Pons (tissue), 1 donor: ENCODE results near the gene POU2F2.

ENCODE experiments used
- DNase-seq: peaks from one replicate; pipeline ENCODE4 v3.0.0-alpha.2; 2016; ENCODE audit warnings: low spot score

The POU2F2 gene

DNA sequence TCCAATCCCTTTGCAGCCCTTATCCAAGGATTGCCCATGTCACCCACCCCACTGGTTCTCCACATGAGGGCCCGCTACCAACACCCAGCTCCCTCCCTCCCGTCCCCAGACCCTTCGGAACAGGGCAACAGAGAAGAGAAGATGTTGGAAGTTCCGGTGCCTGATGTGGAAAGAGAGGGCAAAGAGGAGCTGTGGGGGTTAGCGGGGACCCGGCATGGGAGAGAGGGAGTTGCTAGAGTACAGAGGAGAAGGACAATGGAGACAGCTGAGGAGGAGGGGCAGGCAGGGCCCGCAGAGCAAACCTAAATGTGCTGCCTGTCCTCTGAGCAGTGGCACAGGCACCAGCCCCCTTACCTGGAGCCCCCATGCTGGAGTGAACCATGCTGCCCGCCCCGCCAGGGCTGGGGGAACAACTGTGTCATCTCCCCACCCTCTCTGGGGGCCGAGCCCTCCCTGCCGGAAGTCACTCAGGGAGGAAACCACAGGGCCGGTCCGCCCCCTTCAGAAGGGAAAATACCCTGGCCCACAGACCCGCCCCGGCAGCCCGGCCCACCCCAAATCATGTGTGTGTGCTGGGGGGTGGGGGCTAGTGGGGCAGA is at the start of gene POU2F2:
TSS of gene POU2F2 (minus strand) at position 417 of the 599 bp plus-strand sequence. CDS start at position 382, 35 bp downstream.
- DNase-seq: peak; percentile 45

DNA sequence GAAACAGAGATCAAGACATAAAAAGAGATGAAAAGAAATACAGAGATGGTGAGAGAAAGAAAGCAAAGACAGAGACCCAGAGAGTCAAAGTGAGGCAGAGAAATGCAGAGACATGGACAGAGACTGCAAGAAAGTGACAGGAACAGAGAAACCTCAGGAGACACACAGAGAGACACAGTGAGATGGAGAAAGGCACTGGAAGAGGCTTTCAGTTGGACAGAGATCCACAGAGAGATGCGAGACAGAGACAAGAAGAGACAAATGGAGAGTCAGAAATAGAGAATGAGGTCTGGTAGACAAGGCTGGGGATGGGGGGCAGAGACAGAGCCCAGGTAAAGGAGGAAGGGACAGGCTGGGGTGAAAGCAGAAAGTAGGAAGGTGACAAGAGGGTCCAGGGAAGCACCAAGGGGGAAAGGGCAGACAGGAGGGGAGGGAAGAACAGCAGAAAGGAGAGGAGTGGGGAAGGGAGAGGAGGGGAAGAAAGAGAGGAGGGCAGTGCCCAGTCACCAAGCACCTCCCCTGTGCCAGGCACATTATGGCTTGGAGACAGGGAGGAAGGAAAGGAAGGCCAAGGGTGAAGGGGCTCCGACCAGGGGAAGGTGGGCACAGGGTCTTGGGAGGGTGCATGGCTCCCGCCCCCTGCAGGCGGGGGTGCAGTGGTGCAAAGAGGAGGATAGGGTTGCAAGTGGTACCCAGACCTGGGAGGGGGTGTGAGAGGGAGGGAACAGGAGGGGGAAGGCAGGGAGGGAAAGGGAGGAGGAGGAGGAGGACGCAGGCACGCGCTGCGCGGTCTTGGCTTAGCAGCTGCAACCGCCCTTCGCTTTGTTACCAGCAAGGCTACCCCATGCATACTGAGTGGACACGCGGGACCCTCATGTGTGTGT is 46.8 kb upstream of the POU2F2 start:
- no peak for DNase-seq

DNA sequence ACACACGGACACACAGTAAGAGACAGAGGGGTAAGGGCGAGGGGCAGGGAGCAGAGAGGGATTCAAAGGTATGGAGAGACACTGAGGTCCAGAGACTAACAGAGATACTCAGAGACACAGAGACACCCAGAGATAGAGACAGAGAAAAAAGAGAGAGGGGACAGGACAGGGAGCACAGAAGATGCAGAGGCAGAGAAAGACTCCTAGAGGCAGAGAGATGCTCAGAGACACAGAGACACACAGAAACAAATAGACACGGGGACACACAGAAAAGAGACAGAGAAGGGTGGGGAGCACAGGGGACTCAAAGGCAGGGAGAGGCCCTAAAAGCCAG is 45.4 kb upstream of the POU2F2 start:
- no peak for DNase-seq

DNA sequence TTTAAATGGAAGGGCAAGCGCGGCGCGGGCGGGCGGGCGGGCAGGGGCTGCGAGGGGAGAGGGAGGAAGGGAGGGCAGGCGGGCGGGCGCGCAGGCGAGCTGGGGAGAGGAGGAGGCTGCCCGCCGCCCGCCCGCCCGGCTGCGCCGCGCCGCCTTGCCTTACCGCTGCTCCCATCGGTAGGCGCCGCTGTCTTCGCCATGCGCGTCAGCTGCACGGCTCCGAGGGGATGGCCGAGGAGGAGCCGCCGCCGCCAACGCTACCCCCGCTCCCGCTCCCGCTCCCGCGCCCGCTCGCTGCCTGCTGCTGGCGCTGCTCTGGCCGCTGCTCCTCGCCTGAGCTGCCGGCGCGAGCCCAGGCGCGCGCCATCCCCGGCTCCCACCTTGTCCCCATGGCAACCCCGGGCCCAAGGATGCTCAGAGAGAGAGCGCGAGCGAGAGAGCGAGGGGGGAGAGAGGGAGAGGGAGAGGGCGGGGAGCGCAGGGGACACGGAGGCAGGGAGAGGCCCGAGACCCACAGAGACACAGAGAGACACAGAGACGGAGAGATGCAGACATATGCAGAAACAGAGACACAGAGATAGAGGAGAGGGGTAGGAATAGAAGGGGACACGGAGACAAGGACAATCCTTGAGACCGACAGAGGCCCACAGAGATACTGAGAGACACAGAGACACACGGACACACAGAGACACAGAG is 44.9 kb upstream of the POU2F2 start:
- peak; percentile 29 for DNase-seq

DNA sequence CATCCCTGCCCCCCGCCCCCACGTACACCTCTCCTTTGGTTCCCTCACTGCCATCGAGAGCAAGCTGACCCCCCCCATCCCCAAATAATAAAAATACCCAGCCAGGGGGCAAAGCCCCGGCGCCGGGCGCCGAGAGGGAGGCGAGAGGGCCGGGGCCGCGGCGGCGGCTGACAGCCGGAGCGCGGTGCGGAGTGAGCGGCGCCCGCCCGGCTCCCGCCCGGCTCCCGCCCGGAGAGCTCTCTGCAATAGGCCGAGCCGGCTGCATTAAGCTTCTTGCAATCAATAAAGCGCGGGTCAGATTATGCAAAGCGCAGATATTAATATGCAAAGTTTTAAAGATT is 44.4 kb upstream of the POU2F2 start:
- DNase-seq: no peak

DNA sequence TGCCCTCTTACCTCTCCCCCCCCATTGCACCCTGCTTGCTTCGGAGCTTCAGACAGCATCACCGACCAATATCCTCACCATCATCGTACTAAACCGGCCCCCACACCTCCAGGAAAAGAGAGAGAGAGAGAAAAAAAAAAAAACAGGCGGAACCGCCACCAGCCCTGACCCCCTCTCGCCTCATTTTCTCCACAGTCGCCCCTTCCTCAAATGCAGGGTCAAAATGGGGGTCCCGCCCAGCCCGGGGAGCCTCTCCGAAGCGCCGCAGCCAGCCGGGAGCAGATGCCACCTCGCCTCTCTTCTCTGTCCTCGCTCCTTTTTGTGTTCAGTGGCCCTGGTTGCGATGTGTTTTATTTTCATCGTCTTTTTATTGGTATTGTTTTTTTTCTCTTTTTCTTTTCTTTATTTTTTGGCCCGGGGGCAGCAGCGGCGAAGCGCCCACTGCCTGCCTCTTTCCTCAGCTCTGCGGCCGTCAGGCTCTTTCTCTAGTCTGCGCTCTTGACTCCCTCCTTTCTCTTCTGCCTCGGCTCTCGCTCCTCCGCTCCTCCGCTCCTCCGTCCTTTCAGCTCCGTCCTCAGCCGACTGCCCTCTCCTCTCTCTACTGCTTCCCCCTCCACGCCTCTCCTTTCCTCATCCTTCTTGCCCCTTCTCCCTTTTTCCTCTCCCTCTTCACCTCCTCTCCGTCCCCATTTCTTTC is 43.9 kb upstream of the POU2F2 start:
- DNase-seq: no peak

DNA sequence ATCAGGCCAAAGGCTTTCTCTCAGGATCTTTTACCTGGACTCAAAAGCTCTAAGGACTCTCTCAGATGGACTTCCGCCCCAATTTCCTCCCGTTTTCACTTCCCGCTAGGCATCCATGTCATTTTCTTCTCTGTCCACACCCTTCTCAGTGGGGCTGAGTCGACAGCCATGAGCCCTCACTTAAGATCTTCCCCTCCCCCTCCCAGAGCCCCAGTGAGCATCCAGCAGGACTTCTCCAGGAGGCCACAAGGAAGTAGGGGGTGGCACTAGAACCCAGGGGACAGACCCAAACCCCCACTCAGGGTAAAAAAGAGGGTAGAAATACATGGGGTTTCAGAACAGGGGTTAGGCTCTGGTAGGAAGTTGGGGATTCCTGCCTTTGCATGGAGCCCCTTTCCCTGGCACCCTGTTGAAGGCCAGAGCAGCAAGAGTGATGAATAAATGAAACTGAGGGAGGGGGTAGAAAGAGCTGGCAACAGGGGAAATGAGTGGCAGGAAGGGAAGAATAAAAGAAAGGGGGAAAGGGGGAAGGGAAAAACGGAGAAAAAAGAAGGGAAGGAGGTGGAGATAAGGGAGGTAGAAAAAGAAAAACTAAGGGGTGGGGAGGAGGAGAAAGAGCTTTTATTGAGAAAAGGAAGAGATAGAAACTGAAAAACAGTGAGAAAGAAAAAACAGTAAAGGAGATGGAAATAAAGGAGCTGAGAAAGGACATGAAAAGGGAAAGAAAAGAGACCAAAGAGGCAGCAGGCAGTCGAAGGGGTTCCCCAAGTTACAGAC is 42.9 kb upstream of the POU2F2 start:
- DNase-seq: no peak

DNA sequence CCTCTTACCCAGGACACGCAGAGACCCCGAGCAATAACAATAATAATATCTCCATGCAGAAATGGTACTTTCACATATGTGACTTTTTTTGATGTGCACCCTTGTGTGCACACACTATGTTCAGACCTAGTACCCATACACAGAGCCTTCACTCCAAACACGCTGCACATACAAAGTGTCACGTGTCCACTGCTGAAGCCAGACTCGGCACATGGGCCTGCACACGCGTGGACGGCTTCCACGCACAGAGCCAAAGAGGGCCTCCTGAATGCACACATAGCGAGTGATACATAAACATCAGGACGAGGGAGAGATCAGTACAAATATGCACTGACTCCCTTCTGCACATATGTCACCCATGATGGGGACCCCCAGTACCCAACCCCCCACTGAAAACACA is 41.9 kb upstream of the POU2F2 start:
- DNase-seq: no peak

DNA sequence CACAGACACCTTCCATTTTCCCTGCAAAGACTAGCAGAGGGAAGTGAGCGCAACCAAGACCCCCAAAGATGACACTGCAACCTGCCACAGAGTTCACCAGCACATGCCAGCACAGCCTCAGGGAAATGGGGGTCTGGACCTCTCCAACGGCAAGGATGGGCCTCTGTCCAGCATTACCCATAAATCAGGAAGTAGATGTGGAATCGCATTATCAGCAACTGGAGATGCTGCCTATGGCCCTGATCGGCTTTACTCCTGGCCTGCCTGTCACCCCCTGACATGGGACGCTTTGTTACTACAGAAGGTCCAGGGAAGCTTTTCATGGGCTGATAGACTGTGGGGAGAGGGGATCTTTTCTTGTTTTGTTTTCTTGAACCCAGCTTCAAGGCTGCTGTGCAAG is 41.4 kb upstream of the POU2F2 start:
- DNase-seq: no peak

DNA sequence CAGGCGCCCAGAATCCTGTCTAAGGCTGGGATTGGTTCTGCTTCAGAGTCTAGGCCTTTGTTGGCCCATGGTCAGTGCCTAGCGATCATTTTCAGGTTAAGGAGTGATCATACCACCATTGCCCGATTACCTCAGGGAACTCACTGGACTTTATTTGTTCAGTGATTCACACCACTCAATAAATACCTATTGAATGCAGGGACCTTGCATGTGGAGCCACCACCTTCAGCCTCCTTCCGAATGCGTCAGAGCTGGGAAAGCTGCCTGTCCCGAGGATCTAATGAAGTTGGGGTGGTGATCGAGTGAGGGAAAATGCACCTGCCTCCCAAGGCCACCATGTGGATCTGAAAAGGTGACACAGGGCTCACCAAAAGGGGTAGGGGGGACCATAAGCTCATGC is 40.0 kb upstream of the POU2F2 start:
- no peak for DNase-seq

DNA sequence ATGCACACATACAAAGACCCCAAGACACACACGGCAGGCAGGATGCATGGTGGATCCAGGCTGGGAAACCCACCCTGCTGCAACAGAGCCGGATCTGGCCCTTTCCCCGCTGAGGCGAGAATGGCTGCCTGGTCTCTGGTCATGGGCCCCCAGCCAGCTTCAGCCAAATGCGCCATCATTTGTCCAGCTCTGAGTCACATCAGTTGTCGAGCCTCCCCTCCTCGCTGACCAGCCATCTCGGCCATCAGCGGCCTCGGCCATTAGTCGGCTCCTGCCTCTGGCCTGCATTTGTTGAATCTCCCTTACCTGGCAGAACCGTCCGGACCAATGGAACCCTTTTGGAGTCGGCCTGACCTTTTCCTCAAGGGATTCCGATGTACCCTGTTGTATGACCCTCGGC is 38.5 kb upstream of the POU2F2 start:
- no peak for DNase-seq

DNA sequence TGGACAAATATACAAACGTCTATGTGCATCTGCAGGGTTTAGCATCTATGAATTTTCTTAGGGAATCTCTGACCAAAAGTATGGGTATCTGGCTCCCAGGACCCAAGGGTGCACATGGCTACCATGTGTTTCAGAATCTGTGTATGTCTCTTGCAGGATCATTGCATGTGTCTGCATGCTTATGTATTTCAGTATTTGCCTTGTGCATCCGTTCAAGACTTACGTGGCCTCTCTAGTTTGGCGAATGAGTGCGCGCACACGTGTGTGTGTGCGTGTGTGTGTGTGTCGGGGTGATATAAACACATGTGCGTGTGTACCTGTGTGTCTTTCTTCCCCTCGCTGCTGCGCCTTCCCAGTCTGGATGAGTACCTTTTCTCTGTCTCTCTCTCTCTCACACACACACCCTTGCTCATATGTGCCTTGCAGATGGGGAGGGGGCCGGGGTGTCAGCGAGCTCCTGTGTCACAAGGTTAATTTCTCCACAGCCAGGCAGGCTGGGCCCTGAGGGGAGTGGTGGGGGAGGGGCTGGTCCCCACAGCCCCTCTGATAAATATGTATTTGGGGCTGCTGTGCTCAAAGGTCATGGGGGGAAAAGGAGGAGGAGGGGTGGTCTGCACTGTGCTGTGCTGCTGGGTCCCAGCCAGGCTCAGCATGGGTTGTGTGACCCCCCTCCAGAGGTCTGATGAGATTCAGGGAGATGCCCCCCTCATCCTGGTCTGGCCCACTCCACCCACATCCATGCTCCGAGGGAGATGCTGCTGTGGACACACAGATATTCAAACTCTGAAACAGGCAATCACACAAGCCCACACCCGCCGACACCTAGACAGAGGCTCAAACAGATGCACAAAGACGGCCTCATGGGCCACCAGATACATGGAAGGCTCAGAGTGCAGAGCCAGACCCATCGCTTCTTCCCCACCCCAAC is 37.5 kb upstream of the POU2F2 start:
- no peak for DNase-seq

DNA sequence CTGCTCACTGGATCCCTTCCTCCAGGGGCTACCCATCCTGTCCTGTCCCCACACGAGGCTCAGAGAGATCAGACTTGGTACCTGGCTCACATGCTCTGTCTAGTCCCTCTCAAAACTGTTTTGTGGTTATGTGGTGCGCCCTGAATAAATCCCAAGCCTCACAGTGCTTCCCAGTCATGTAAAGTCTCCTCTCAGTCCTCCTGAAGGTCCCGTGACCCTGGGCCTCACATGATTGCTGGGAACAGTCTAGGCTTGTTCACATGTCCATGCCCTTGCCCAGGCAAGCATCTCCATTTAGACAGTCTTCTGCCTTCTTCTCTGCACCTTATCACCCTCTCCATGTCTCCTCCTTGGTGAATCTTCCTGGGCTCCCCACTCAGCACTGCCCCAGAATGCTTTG is 36.0 kb upstream of the POU2F2 start:
- no peak for DNase-seq

DNA sequence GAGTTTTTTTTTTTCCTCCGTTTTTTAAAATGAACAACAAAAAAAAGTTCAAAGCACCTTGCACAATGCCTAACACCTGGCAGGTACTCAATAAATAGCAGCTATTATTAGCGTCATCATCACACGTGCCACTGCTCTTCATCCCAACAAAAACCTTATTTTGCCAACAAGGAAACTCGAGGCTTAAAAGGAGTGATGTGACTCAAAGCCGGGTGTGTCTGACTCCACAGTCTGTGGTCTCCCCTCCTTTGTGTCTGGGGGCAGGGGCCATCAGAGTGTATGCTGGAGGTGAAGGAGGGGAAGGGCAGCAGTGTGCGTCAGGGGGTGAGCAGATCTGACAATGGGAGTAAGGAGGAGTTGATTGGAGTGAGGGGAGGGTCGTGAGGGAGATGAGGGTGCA is 34.1 kb upstream of the POU2F2 start:
- DNase-seq: no peak

DNA sequence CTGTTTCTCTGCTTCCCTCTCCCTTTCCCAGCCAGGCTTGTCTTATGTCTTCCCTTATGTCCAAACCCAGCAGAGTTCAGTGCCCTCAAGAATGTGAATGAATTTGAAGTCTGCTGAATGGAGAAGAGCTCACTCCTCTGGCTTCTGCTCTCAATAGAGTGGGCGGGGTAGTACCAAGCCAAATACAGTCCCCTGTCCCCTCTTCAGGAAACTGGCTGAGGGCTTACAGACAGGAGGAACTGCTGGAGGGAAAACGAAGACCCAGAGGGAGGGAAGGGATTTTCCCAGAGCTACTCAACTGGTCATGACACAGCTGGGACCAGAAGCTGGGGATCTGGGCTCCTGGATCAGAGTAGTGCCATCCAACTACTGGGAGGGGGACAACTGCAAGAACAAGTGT is 32.9 kb upstream of the POU2F2 start:
- DNase-seq: no peak

DNA sequence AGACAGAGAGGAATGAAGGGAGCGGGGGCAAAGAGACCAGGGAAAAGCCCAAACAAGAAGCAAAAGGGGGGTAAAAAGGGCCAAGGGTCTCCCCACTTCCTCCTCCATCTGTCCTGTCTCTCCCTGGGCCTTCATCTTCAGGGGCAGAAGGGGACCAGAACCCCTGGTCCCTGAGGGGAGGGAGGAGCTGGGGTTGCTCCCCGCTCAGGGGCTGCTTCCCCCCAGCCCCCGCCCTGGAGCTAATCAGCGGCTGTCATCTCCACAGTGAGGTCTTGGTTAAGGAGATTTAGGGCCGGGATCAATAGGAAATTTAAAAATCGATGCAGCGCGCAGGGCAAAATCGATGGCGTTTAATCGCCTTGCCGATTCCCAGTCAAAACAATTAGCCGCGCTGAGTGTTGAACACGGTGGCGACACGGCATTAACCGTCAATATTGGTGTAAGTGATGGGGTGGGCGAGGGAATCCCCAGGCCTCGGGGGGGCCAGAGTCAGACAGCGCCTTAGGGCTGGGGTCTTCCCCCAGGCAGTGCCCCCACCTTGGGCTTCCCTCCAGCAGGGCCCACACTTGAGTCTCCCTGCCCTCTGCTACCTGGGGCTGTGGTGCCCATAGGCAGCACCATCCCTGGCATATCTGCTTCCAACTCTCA is 29.5 kb upstream of the POU2F2 start:
- DNase-seq: no peak

DNA sequence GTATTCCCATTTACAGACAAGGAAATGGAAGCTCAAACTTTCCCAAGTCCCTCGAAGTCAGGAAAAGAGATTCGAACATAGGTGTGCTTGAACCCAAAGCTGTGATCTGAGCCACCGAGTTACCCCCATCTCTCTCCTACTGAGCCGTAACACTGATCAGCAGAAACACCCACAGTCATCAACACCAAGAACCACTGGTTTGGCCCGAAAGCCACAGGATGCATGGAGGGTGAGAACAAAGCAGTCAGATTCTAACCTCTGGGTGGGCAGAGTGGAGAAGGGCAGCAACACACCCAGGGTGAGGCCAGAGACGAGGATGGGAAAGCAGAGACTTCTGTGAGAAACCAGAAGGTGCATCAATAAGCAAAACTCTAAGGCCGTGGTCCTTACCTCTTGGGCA is 27.7 kb upstream of the POU2F2 start:
- DNase-seq: no peak

DNA sequence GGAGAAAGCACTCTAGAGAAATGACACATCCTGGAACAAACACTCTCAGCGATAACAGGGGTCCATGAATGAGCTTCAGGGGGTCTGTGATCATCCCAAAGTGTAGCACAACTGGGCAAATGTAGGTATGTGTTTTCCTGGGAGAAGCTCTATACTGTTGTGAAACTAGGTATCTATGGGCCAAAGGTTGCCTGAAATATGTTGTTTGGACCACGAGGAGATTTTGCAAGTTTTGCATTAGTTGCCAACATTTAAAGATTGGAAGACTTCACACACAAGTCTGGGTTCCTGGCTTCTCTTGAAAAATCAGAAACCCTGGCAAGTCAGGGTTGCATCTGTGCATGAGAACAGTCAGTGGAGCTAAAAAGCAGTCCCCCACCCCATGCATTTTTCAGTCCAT is 26.7 kb upstream of the POU2F2 start:
- no peak for DNase-seq

DNA sequence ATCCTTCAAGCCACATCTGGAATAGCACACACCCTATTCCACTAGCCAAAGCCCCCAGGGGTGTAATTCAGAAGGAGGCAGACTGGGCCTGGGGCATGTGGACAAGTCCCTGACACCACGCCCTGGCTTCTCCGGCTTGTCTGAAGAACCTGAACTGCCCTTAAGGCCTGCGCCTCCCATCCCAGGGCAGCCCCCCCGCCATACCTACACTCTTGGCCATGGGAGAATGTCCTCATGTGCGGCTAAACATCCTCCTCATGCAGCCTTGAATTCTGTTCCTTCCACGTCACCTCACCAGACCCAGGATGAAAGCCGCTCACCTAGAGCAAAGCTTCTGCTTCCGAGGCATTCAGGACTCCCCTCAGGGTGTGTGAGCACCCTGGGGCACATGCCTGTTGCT is 24.3 kb upstream of the POU2F2 start:
- no peak for DNase-seq

DNA sequence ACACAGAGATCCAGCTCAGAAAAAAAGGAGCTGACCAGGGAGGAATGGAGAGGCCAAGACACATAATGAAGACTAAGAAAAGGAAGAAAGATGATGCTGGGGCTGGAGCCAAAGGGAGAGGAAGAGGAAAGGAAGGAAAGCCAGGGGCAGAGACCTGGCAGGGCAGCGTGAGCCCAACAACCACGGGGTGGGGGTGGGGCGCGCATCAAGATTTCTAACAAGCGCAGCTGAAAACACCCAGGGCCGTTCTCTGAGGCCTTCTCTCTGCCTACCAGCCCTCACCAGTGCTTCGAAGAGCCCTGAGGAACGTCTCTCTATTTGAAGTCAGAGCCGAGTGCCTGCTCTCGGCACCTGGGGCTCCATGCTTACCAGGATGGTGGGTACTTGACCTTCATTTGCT is 23.6 kb upstream of the POU2F2 start:
- DNase-seq: no peak
